ENCODE results near the gene ZMYND8.

Gene ZMYND8

DNA sequence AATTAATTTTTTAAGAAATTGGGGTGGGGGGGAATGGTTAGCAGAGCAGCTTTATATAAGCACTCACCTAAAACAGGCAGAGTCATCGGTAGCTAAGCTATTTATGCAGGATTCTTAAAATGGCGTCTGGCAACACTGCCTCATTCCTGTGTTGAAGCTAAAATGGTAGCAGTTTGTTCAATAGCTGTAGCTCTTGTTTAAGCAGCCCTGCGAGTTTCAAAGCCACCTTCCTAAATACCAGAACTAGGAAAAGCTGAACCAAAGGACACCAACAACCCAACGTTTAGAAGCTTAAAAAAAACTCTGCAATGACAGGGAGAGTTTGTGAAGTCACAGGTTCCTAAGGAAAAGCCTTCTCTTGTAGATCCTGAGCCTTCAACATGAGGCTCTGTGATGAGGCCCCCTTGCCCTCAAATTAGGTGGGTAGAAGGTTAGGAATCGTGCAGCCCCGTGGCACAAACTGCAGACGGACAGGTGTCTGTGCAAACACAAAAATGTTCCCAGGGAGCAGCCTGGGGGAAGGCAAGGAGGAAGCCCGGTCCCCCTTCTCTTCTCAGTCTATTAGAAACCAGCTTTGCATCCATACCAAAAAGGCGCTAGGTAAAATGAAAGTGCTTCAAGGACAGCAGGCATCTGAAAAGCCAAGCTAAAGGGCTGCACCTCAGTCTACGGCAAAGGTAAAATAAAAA lies 4.7 kb downstream of the ZMYND8 start:
- Histone ChIP-seq H3K27me3 (ENCODE audit: control insufficient read depth in 1 of 2, insufficient read depth in 1 of 2, low read length in 2 of 2) (no peaks in the 10 kb centered on the region), H3K4me3 (ENCODE audit: insufficient read depth in 1 of 2, low read depth in 1 of 2, low read length in 2 of 2) (no peak overlapping the region), H3K4me1 (ENCODE audit: control insufficient read depth, insufficient read depth, low read depth, low read length) (peaks cover 21% of the 10 kb centered on the region), H3K9me3 (ENCODE audit: control insufficient read depth, low read length) (no peaks in the 10 kb centered on the region), H3K9ac (ENCODE audit: low read length) (peak overlapping the region; percentile 13), H2BK120ac (ENCODE audit: low read depth, low read length) (peak overlapping the region; percentile 45), H3K14ac (ENCODE audit: low read length in 2 of 2) (peak overlapping the region in 1 of 2 experiments; percentile 53), H3K27ac (ENCODE audit: low read length, poor library complexity, severe bottlenecking) (peak overlapping the region; percentile 78), H2BK12ac (ENCODE audit: low read length in 2 of 2) (peak overlapping the region in 1 of 2 experiments; percentile 96), H2AFZ (ENCODE audit: low read depth, low read length) (no peak overlapping the region), H3K4ac (ENCODE audit: low read depth in 1 of 2, low read length in 2 of 2) (peak overlapping the region; percentile 40 to 41), H3K79me1 (replicated peaks; ENCODE audit: low read length, poor library complexity, severe bottlenecking) (peaks cover 4% of the 10 kb centered on the region), H3K36me3 (ENCODE audit: control insufficient read depth in 1 of 2, insufficient read depth in 2 of 2, low read depth in 1 of 2, low read length in 2 of 2) (peaks cover under 1 to 9% of the 10 kb centered on the region in 2 experiments), H2AK5ac (ENCODE audit: low read length, severe bottlenecking) (peak overlapping the region; percentile 90), H4K8ac (ENCODE audit: low read length) (peak overlapping the region; percentile 79), H2BK5ac (ENCODE audit: low read depth, low read length, poor library complexity, severe bottlenecking) (peak overlapping the region; percentile 89), H3K18ac (ENCODE audit: low read depth in 1 of 2, low read length in 2 of 2) (peak overlapping the region; percentile 46 to 71), H3K4me2 (ENCODE audit: low read length, poor library complexity, severe bottlenecking) (peak overlapping the region; percentile 30), H3K23ac (ENCODE audit: low read length in 2 of 2) (no peak overlapping the region), H4K91ac (ENCODE audit: low read length) (peak overlapping the region; percentile 78), H2BK15ac (ENCODE audit: low read depth, poor library complexity, severe bottlenecking) (no peak overlapping the region)
- 67% methylated on average over 10 of the region's 10 CpGs for WGBS
- no peak for DNase-seq

DNA sequence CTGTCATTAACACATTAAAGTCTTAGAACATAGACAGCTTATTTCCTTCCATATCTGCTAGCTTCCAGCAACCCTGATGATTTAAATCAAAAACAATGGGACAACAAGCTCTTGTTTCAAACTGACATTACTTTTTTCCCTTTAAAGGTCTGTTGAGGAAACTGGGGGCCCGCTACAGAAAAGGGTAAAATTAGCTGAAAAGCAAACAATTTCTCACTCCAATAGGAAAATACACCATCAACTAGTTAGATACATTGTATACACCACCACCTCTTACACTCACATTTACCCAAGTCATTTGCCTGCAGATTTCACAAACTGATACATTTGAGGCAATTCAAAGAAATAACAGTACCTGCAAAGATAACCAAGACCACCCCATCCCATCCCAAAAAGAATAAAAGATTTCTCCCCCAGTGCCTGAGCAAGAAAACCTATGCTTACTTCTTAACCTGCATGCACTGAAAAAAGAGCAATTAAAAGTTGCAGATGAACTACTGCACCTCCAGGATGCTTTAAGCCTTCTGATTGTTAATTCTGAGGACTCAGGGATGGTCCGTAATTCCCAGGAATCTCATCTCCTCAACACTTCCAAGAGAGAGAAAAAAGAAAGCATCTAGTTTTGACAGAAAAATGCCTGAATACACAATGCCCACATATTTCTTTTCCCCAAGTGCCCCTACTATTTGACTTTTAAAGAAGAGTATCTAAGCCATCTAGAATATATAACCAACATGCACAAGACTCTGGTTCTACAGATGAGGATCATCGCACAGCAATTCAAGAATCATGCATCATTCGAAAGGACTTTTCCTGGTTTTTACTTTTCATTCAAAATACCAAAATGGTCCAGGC lies 5.6 kb downstream of the ZMYND8 start:
- peak overlapping the region; percentile 40 for H3K9ac ChIP-seq (ENCODE audit: low read length)
- peak overlapping the region in 1 of 2 experiments; percentile 40 for H3K18ac ChIP-seq (ENCODE audit: low read depth in 1 of 2, low read length in 2 of 2)
- no peak overlapping the region for H2AFZ ChIP-seq (ENCODE audit: low read depth, low read length)
- no peaks in the 10 kb centered on the region for H3K9me3 ChIP-seq (ENCODE audit: control insufficient read depth, low read length)
- peaks cover 8 to 15% of the 10 kb centered on the region in 2 experiments for H3K36me3 ChIP-seq (ENCODE audit: control insufficient read depth in 1 of 2, insufficient read depth in 2 of 2, low read depth in 1 of 2, low read length in 2 of 2)
- H3K4me3 ChIP-seq (ENCODE audit: insufficient read depth in 1 of 2, low read depth in 1 of 2, low read length in 2 of 2), result peak overlapping the region in 1 of 2 experiments; percentile 38
- no peak overlapping the region for H2BK15ac ChIP-seq (ENCODE audit: low read depth, poor library complexity, severe bottlenecking)
- H2BK12ac ChIP-seq (ENCODE audit: low read length in 2 of 2), result no peak overlapping the region
- peak overlapping the region; percentile 78 for H3K27ac ChIP-seq (ENCODE audit: low read length, poor library complexity, severe bottlenecking)
- no peak overlapping the region for H4K91ac ChIP-seq (ENCODE audit: low read length)
- peak overlapping the region in 1 of 2 experiments; percentile 44 for H3K4ac ChIP-seq (ENCODE audit: low read depth in 1 of 2, low read length in 2 of 2)
- peaks cover 4% of the 10 kb centered on the region for H3K79me1 ChIP-seq (replicated peaks; ENCODE audit: low read length, poor library complexity, severe bottlenecking)
- peak overlapping the region; percentile 51 for H2AK5ac ChIP-seq (ENCODE audit: low read length, severe bottlenecking)
- no peak overlapping the region for H4K8ac ChIP-seq (ENCODE audit: low read length)
- no peak overlapping the region for H3K4me2 ChIP-seq (ENCODE audit: low read length, poor library complexity, severe bottlenecking)
- no peak overlapping the region for H2BK120ac ChIP-seq (ENCODE audit: low read depth, low read length)
- H3K4me1 ChIP-seq (ENCODE audit: control insufficient read depth, insufficient read depth, low read depth, low read length), result peaks cover 19% of the 10 kb centered on the region
- no peak overlapping the region for H3K14ac ChIP-seq (ENCODE audit: low read length in 2 of 2)
- WGBS, result 81% methylated on average over 4 of the region's 4 CpGs
- H2BK5ac ChIP-seq (ENCODE audit: low read depth, low read length, poor library complexity, severe bottlenecking), result no peak overlapping the region
- H3K27me3 ChIP-seq (ENCODE audit: control insufficient read depth in 1 of 2, insufficient read depth in 1 of 2, low read length in 2 of 2), result no peaks in the 10 kb centered on the region
- no peak for DNase-seq
- H3K23ac ChIP-seq (ENCODE audit: low read length in 2 of 2), result no peak overlapping the region

DNA sequence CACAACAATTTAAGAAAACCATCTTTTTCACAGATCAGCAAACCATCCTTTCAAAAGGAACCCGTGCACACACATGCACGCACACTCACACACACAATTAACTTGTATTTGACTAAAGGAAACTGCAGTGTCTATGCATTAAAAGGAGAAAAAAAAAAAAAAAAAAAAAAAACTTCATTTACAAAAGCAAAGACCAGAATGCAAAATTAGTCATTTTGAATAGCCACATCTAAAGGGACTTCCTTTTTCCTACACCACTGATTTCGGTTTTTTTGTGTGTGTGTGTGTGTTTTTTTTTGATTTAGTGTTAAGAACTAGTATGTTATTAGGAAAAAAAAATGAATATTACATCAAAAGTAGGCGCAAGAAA lies 6.3 kb downstream of the ZMYND8 start:
- Histone ChIP-seq H2BK5ac (ENCODE audit: low read depth, low read length, poor library complexity, severe bottlenecking) (no peak overlapping the region), H4K8ac (ENCODE audit: low read length) (no peak overlapping the region), H3K18ac (ENCODE audit: low read depth in 1 of 2, low read length in 2 of 2) (no peak overlapping the region), H3K79me1 (replicated peaks; ENCODE audit: low read length, poor library complexity, severe bottlenecking) (peaks cover 4% of the 10 kb centered on the region), H3K9me3 (ENCODE audit: control insufficient read depth, low read length) (no peaks in the 10 kb centered on the region), H3K4me2 (ENCODE audit: low read length, poor library complexity, severe bottlenecking) (no peak overlapping the region), H3K9ac (ENCODE audit: low read length) (peak overlapping the region; percentile 40), H3K4me3 (ENCODE audit: insufficient read depth in 1 of 2, low read depth in 1 of 2, low read length in 2 of 2) (no peak overlapping the region), H3K4me1 (ENCODE audit: control insufficient read depth, insufficient read depth, low read depth, low read length) (peaks cover 19% of the 10 kb centered on the region), H3K27ac (ENCODE audit: low read length, poor library complexity, severe bottlenecking) (peak overlapping the region; percentile 78), H3K27me3 (ENCODE audit: control insufficient read depth in 1 of 2, insufficient read depth in 1 of 2, low read length in 2 of 2) (no peaks in the 10 kb centered on the region), H2BK12ac (ENCODE audit: low read length in 2 of 2) (no peak overlapping the region), H3K14ac (ENCODE audit: low read length in 2 of 2) (no peak overlapping the region), H3K4ac (ENCODE audit: low read depth in 1 of 2, low read length in 2 of 2) (no peak overlapping the region), H3K36me3 (ENCODE audit: control insufficient read depth in 1 of 2, insufficient read depth in 2 of 2, low read depth in 1 of 2, low read length in 2 of 2) (peaks cover 15 to 18% of the 10 kb centered on the region in 2 experiments), H2AK5ac (ENCODE audit: low read length, severe bottlenecking) (peak overlapping the region; percentile 38), H2BK15ac (ENCODE audit: low read depth, poor library complexity, severe bottlenecking) (no peak overlapping the region), H4K91ac (ENCODE audit: low read length) (no peak overlapping the region), H2AFZ (ENCODE audit: low read depth, low read length) (no peak overlapping the region), H2BK120ac (ENCODE audit: low read depth, low read length) (no peak overlapping the region), H3K23ac (ENCODE audit: low read length in 2 of 2) (no peak overlapping the region)
- no peak for DNase-seq
- WGBS, result 33% methylated on average over 1 of the region's 4 CpGs

Data from mesenchymal stem cell (in vitro differentiated cells and primary cell).